B cell (primary cell): ENCODE measurements around the gene ATG7. TPM values are rescaled to one million over a fixed set of nuclear protein-coding genes. Genes with fewer than 3 reads are reported as not detected.

Experiments
- ATAC-seq: fragments of 200-7000 bp; cut with Tn5 transposase; one replicate; pipeline ENCODE4 v1.10.0; 2021; ENCODE audit warnings: low read depth, mild to moderate bottlenecking, moderate number of reproducible peaks, moderate library complexity
- CTCF ChIA-PET: fragments of 350-600 bp; sonication (Branson Sonifier 250); formaldehyde crosslinking; loops from one replicate; lab custom pipeline; 2021; ENCODE audit warnings: antibody characterized with exemption, inconsistent platforms; lab: Charles Lee
- POLR2A ChIA-PET: fragments of 350-600 bp; sonication (Branson Sonifier 250); formaldehyde crosslinking; loops from one replicate; lab custom pipeline; 2021; ENCODE audit warnings: antibody characterized with exemption; lab: Charles Lee
- DNase-seq: peaks from one replicate; pipeline ENCODE4 v3.0.0; 2013
- H2AFZ ChIP-seq: 2 replicates; pipeline ENCODE4 v1.6.1; 2012; ENCODE audit warnings: mild to moderate bottlenecking, low read depth, low read length; ENCODE audit not compliant: insufficient read depth, poor library complexity, severe bottlenecking
- H3K27ac ChIP-seq, 2 donors: 1 replicate in 1 of 2; 2 replicates in 1 of 2; pipeline ENCODE4 v1.5.1; 2012 to 2013; ENCODE audit warnings: low read length in 2 of 2, mild to moderate bottlenecking in 2 of 2, moderate library complexity in 1 of 2
- H3K27me3 ChIP-seq, 4 experiments: fragments of 200-600 bp in 1 of 4; sonication (generic) in 1 of 4; replicated peaks in 1 of 4; 1 replicate in 2 of 4; 2 replicates in 2 of 4; pipeline versions ENCODE4 v1.6.1 to v1.7.0; 2013 to 2016; ENCODE audit warnings: low read length in 3 of 4, mild to moderate bottlenecking in 2 of 4, mixed read lengths in 1 of 4, moderate library complexity in 1 of 4; ENCODE audit not compliant: insufficient read depth in 4 of 4, control insufficient read depth in 3 of 4; ENCODE audit errors: control extremely low read depth in 1 of 4
- H3K36me3 ChIP-seq, 2 experiments: replicated peaks in 1 of 2; 1 replicate in 1 of 2; 2 replicates in 1 of 2; pipeline versions ENCODE4 v1.6.1 to v1.7.1; 2013; ENCODE audit warnings: low read length in 1 of 2; ENCODE audit not compliant: insufficient read depth in 2 of 2, control insufficient read depth in 1 of 2; ENCODE audit errors: control extremely low read depth in 1 of 2, extremely low read depth in 1 of 2
- H3K4me1 ChIP-seq, 2 donors: fragments of 200-600 bp in 1 of 2; sonication (generic) in 1 of 2; 1 replicate in 1 of 2; 2 replicates in 1 of 2; pipeline versions ENCODE4 v1.5.1 to v1.6.1; 2013 to 2017; ENCODE audit warnings: low read length in 2 of 2; ENCODE audit not compliant: control insufficient read depth in 2 of 2, insufficient read depth in 2 of 2
- H3K4me2 ChIP-seq: replicated peaks from 2 replicates; pipeline ENCODE3; 2012; ENCODE audit warnings: mild to moderate bottlenecking, low read depth, low read length; ENCODE audit not compliant: poor library complexity, severe bottlenecking
- H3K4me3 ChIP-seq, 5 experiments: fragments of 200-600 bp in 1 of 5; sonication (generic) in 1 of 5; 1 replicate in 3 of 5; 2 replicates in 2 of 5; pipeline versions ENCODE4 v1.5.1 to v1.7.0; 2011 to 2016; ENCODE audit warnings: low read length in 4 of 5, mild to moderate bottlenecking in 4 of 5, low read depth in 2 of 5, control low read depth in 1 of 5, moderate library complexity in 1 of 5; ENCODE audit not compliant: insufficient read depth in 1 of 5; ENCODE audit errors: control extremely low read depth in 1 of 5, extremely low read depth in 1 of 5
- H3K79me2 ChIP-seq: fragments of 200-600 bp; sonication (generic); one replicate; pipeline ENCODE4 v1.6.0; 2016; ENCODE audit warnings: low read length; ENCODE audit not compliant: control insufficient read depth, insufficient read depth
- H3K9ac ChIP-seq: fragments of 200-600 bp; sonication (generic); 2 replicates; pipeline ENCODE4 v1.6.1; 2017; ENCODE audit warnings: mild to moderate bottlenecking, low read length, moderate library complexity
- H3K9me3 ChIP-seq, 3 donors: one replicate each; pipeline versions ENCODE4 v1.6.1 to v1.7.1; 2013; ENCODE audit warnings: low read length in 2 of 3; ENCODE audit not compliant: control insufficient read depth in 2 of 3, insufficient read depth in 1 of 3; ENCODE audit errors: control extremely low read depth in 1 of 3
- H4K20me1 ChIP-seq: 2 replicates; pipeline ENCODE4 v1.6.0; 2012; ENCODE audit warnings: mild to moderate bottlenecking, low read length; ENCODE audit not compliant: insufficient read depth, control insufficient read depth, poor library complexity, severe bottlenecking
- H3K27ac Mint-ChIP-seq: one replicate; pipeline ENCODE4 v1.8.0; 2021; ENCODE audit warnings: mixed read lengths
- H3K27me3 Mint-ChIP-seq: one replicate; pipeline ENCODE4 v1.8.0; 2021; ENCODE audit warnings: mixed read lengths
- H3K4me1 Mint-ChIP-seq: one replicate; pipeline ENCODE4 v1.8.0; 2021; ENCODE audit warnings: mixed read lengths
- H3K4me3 Mint-ChIP-seq: one replicate; pipeline ENCODE4 v1.8.0; 2021; ENCODE audit warnings: mixed read lengths
- H3K9me3 Mint-ChIP-seq: one replicate; pipeline ENCODE4 v1.8.0; 2022; ENCODE audit warnings: mixed read lengths; ENCODE audit not compliant: insufficient read depth
- EZH2 ChIP-seq: IDR thresholded peaks from 2 replicates; pipeline ENCODE4 v1.6.1; 2012; ENCODE audit warnings: borderline replicate concordance, low read depth, mild to moderate bottlenecking, moderate library complexity, low read length; ENCODE audit not compliant: insufficient read depth, poor library complexity, severe bottlenecking
- WGBS: methylation state at CpG from one replicate; pipeline ENCODE4 v1.1.5; 2013; ENCODE audit warnings: missing lambda C conversion rate; ENCODE audit not compliant: insufficient coverage; 5-methylcytosine and 5-hydroxymethylcytosine counted together
- intact Hi-C: fragments of 100-400 bp; cut with micrococcal nuclease; formaldehyde crosslinking; loops from one replicate; pipeline ENCODE4 v1.10.0; 2022
- polyA plus RNA-seq: library from polyadenylated mRNA; depleted of rRNA; stranded (reverse); fragments of >200 nt; gene quantifications from 2 replicates; pipeline ENCODE4 v1.2.3, GENCODE V29; 2012
- total RNA-seq, 2 donors: library from RNA; stranded (reverse); fragments of 120-200 nt in 1 of 2; gene quantifications; 1 replicate in 1 of 2; 2 replicates in 1 of 2; pipeline versions ENCODE4 v1.2.3 to v1.2.4, GENCODE V29; 2013 to 2022
- TF ChIP-seq, protein P1 (sequence below): fragments of 200-600 bp; IDR thresholded peaks from one replicate; pipeline ENCODE4 v1.8.0; 2022; ENCODE audit warnings: antibody characterized with exemption, mild to moderate bottlenecking

The ATG7 gene
- total and polyA plus RNA-seq, 2 donors (not counting 1 experiment from before 2014, with no cell fraction given): 13.9 to 66.4 TPM

DNA sequence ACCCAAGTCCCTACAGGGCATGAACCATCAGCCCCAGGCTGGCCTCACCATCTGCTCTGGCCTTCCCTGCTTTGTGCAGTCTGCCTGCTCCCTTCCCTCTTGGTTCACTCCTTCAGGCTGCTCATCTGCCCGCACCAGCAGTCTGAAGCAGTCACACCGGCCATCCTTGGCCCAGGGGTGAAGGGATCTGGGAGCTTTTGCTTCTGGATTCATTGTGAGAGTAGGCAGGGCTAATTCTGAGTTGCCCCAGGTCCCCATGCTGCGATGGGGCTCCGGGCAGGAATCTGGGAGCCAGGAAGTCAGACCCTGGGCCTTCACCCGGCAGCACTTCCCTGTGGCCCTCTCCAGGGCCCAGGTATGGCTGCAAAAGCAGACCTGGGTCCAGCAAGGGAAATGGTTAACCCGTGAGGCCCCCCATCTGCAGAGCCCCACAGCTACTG, 271.8 kb downstream of the ATG7 start:
- ATAC-seq (no peak), DNase-seq (no peak)
- WGBS: 93% methylated on average over 5 of the region's 6 CpGs
- H3K4me2 ChIP-seq: no peak overlapping the region
- no peaks in the 10 kb centered on the region for H3K79me2 ChIP-seq
- H3K27me3 ChIP-seq: no peaks in the 10 kb centered on the region
- H3K27ac ChIP-seq: no peak overlapping the region
- Mint-ChIP-seq H3K4me1 (peaks cover 4% of the 10 kb centered on the region), H3K9me3 (no peaks in the 10 kb centered on the region), H3K27me3 (no peaks in the 10 kb centered on the region), H3K4me3 (no peak overlapping the region), H3K27ac (no peak overlapping the region)
- intact Hi-C loops: no loop called here
- no peaks in the 10 kb centered on the region for H4K20me1 ChIP-seq
- ChIA-PET POLR2A (no interaction called here), CTCF (no interaction called here)
- no peak overlapping the region for H3K4me3 ChIP-seq
- peaks cover 0 to 12% (median 0%) of the 10 kb centered on the region in 3 donors for H3K9me3 ChIP-seq
- no peak overlapping the region for H2AFZ ChIP-seq
- H3K4me1 ChIP-seq: no peaks in the 10 kb centered on the region
- H3K9ac ChIP-seq: no peak overlapping the region
- H3K36me3 ChIP-seq: no peaks in the 10 kb centered on the region
- TF ChIP-seq EZH2: no peak
- TF ChIP-seq, protein P1, sequence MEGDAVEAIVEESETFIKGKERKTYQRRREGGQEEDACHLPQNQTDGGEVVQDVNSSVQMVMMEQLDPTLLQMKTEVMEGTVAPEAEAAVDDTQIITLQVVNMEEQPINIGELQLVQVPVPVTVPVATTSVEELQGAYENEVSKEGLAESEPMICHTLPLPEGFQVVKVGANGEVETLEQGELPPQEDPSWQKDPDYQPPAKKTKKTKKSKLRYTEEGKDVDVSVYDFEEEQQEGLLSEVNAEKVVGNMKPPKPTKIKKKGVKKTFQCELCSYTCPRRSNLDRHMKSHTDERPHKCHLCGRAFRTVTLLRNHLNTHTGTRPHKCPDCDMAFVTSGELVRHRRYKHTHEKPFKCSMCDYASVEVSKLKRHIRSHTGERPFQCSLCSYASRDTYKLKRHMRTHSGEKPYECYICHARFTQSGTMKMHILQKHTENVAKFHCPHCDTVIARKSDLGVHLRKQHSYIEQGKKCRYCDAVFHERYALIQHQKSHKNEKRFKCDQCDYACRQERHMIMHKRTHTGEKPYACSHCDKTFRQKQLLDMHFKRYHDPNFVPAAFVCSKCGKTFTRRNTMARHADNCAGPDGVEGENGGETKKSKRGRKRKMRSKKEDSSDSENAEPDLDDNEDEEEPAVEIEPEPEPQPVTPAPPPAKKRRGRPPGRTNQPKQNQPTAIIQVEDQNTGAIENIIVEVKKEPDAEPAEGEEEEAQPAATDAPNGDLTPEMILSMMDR: no peak

DNA sequence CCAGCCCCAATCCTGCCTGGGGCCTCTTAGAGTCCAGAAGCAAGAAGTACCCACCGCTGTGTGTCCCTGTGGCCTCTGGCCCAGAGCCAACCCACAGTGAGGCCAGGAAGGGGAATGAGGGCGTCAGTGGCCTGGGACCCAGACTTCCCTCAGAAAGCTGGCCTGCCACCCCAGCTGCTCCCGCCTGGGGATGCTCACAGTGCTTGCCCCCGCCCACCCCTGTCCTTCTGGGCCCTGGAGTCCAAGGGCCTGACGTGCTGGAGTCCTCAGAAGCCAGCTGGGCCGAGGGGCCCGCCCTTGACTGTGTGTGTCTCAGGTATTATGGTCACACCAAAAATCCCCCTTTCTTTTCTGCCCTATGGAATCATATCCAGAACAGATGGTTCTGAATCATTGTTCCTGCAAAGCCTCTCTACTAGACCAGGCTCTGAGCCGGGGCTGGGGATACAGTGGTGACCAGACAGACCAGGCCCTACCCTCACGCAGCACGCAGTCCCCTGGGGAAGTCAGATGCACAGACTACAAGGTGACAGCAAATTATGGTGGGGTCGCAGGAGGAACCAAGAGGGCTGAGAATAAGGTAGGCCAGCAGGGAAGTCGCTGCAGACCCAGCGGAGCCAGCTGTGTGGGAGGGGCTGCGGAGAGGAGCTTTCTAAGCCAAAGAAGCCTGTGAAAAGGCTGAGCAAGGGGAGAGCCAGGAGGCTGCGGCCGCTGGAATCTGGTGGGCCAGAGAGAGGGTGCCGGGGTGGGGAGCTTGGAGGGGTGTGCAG, 272.4 kb downstream of the ATG7 start:
- peaks cover 2% of the 10 kb centered on the region for H3K9me3 Mint-ChIP-seq
- POLR2A ChIA-PET: no interaction called here
- Histone ChIP-seq H3K4me1 (peaks cover 1 to 4% of the 10 kb centered on the region in 2 donors), H3K4me2 (no peak overlapping the region), H2AFZ (no peak overlapping the region), H3K36me3 (no peaks in the 10 kb centered on the region), H4K20me1 (no peaks in the 10 kb centered on the region), H3K9me3 (peaks cover 0 to 12% (median 1%) of the 10 kb centered on the region in 3 donors), H3K79me2 (no peaks in the 10 kb centered on the region), H3K4me3 (no peak overlapping the region), H3K27me3 (no peaks in the 10 kb centered on the region), H3K9ac (no peak overlapping the region), H3K27ac (no peak overlapping the region)
- no peak for ATAC-seq
- H3K27ac Mint-ChIP-seq: no peak overlapping the region
- CTCF ChIA-PET: interaction anchor here (0.5 kb wide), 1 partner anchor 292 kb away, joined by 3 read pairs; no protein-coding TSS in a partner anchor
- intact Hi-C loops: no loop called here
- no peaks in the 10 kb centered on the region for H3K27me3 Mint-ChIP-seq
- DNase-seq: no peak
- H3K4me1 Mint-ChIP-seq: peaks cover 9% of the 10 kb centered on the region
- 80% methylated on average over 16 of the region's 17 CpGs for WGBS
- TF ChIP-seq, protein P1: no peak
- TF ChIP-seq EZH2: no peak
- no peak overlapping the region for H3K4me3 Mint-ChIP-seq
